K562 (cell line): ENCODE results near the gene SRCIN1. TPM values are rescaled to one million over a fixed set of nuclear protein-coding genes. Genes with fewer than 3 reads are reported as not detected.

ENCODE experiments used
- ATAC-seq: fragments of 200-7000 bp; cut with Tn5 transposase; 3 replicates; pipeline ENCODE4 v1.9.1; 2020; ENCODE audit warnings: moderate library complexity
- BruUV-seq: library from RNA; stranded (reverse); fragments of 400-500 nt; replicated peaks from 2 replicates; lab custom pipeline; 2021; lab: Mats Ljungman, UMichigan
- CTCF ChIA-PET: fragments of 300-600 bp; formaldehyde crosslinking; extraction: SDS; loops from one replicate; lab custom pipeline; 2021; ENCODE audit warnings: low intra/inter-chr PET ratio; lab: Yijun Ruan, JAX
- POLR2A ChIA-PET: fragments of 300-600, 350-650 bp; sonication (Branson Sonifier 250); formaldehyde crosslinking; extraction: SDS; loops from one replicate; lab custom pipeline; 2021; ENCODE audit warnings: antibody characterized with exemption, inconsistent platforms; lab: Yijun Ruan, JAX
- DNase-seq, 4 experiments: peaks; one replicate each; pipeline versions ENCODE4 v3.0.0 to v3.0.0-alpha.2; 2011 to 2018; ENCODE audit warnings: low spot score in 3 of 4, mixed read lengths in 3 of 4; ENCODE audit errors: extremely low read depth in 1 of 4
- FAIRE-seq: peaks from 2 replicates; lab custom pipeline; 2011; peaks lifted over from hg19 to GRCh38; lab: Jason Lieb, UNC
- H2AFZ ChIP-seq: 2 replicates; pipeline ENCODE4 v1.6.0; 2011; ENCODE audit warnings: low read depth, low read length, control low read depth, inconsistent platforms
- H3K27ac ChIP-seq: fragments of 200-600 bp; 3 replicates; pipeline ENCODE4 v1.8.0; 2011; ENCODE audit warnings: low read depth, mild to moderate bottlenecking, control low read depth, inconsistent platforms, low read length, moderate library complexity, mixed read lengths; ENCODE audit errors: extremely low read depth
- H3K27me3 ChIP-seq, 2 experiments: fragments of 300-600 bp in 1 of 2; 2 replicates in 1 of 2; 3 replicates in 1 of 2; pipeline versions ENCODE4 v1.6.0 to v1.8.0; 2011; ENCODE audit warnings: inconsistent platforms in 2 of 2, low read length in 2 of 2, mild to moderate bottlenecking in 1 of 2, mixed read lengths in 1 of 2, moderate library complexity in 1 of 2; ENCODE audit not compliant: control insufficient read depth in 2 of 2, insufficient read depth in 2 of 2
- H3K36me3 ChIP-seq: fragments of 300-600 bp; 3 replicates; pipeline ENCODE4 v1.8.0; 2011; ENCODE audit warnings: mild to moderate bottlenecking, low read length, inconsistent platforms; ENCODE audit not compliant: control insufficient read depth, insufficient read depth
- H3K4me1 ChIP-seq, 2 experiments: fragments of 200-600 bp in 1 of 2; replicated peaks in 1 of 2; 2 replicates in 1 of 2; 3 replicates in 1 of 2; pipeline versions ENCODE4 v1.5.1 to v1.8.0; 2011; ENCODE audit warnings: inconsistent platforms in 2 of 2, low read length in 2 of 2, mild to moderate bottlenecking in 1 of 2, mixed read lengths in 1 of 2, moderate library complexity in 1 of 2; ENCODE audit not compliant: control insufficient read depth in 2 of 2, insufficient read depth in 2 of 2
- H3K4me2 ChIP-seq: 2 replicates; pipeline ENCODE4 v1.6.1; 2011; ENCODE audit warnings: low read length, control low read depth, inconsistent platforms, mixed read lengths; ENCODE audit not compliant: insufficient read depth
- H3K4me3 ChIP-seq: fragments of 200-600 bp; sonication (generic), shearing (Covaris generic); 2 replicates; pipeline ENCODE4 v1.5.1; 2016; ENCODE audit warnings: control low read depth, inconsistent platforms
- H3K79me2 ChIP-seq: fragments of 200-600 bp; 3 replicates; pipeline ENCODE4 v1.8.0; 2011; ENCODE audit warnings: low read length, inconsistent platforms; ENCODE audit not compliant: control insufficient read depth, insufficient read depth
- H3K9ac ChIP-seq, 2 experiments: 2 replicates each; pipeline versions ENCODE4 v1.6.0 to v1.6.1; 2011; ENCODE audit warnings: low read depth in 2 of 2, low read length in 2 of 2, control low read depth in 1 of 2, inconsistent platforms in 1 of 2, mild to moderate bottlenecking in 1 of 2, mixed read lengths in 1 of 2; ENCODE audit not compliant: insufficient read depth in 1 of 2
- H3K9me1 ChIP-seq: one replicate; pipeline ENCODE4 v1.6.0; 2011; ENCODE audit warnings: inconsistent platforms, mild to moderate bottlenecking, low read length, moderate library complexity; ENCODE audit not compliant: control insufficient read depth, insufficient read depth
- H3K9me3 ChIP-seq: replicated peaks from 2 replicates; pipeline ENCODE4 v1.5.1; 2011; ENCODE audit warnings: low read depth, low read length, inconsistent platforms; ENCODE audit not compliant: control insufficient read depth, insufficient read depth
- H4K20me1 ChIP-seq: replicated peaks from 2 replicates; pipeline ENCODE4 v1.6.1; 2011; ENCODE audit warnings: low read length, inconsistent platforms, mixed read lengths; ENCODE audit not compliant: control insufficient read depth, insufficient read depth
- ARID2 ChIP-seq: fragments of 450-650 bp; IDR thresholded peaks from 2 replicates; pipeline ENCODE4 v1.6.1; 2017; ENCODE audit warnings: antibody characterized with exemption, mild to moderate bottlenecking
- CREB1 ChIP-seq, 2 experiments: sonication (generic) in 1 of 2; formaldehyde crosslinking in 1 of 2; IDR thresholded peaks; 2 replicates each; pipeline versions ENCODE4 v1.6.1 to v1.8.0; 2012 to 2022; ENCODE audit warnings: inconsistent platforms in 1 of 2, mild to moderate bottlenecking in 1 of 2, missing genetic modification reagents in 1 of 2, moderate library complexity in 1 of 2
- KDM1A ChIP-seq, 2 experiments: fragments of 450-650 bp; IDR thresholded peaks; 2 replicates each; pipeline ENCODE4 v1.6.1; 2016; ENCODE audit warnings: mild to moderate bottlenecking in 2 of 2
- MYNN ChIP-seq, 2 experiments: sonication (generic); formaldehyde crosslinking in 1 of 2; IDR thresholded peaks; 2 replicates each; pipeline versions ENCODE4 v1.5.0 to v1.6.1; 2016 to 2020; ENCODE audit warnings: antibody characterized with exemption in 1 of 2, missing genetic modification reagents in 1 of 2
- SMARCE1 ChIP-seq: fragments of 450-650 bp; IDR thresholded peaks from 2 replicates; pipeline ENCODE4 v1.7.1; 2016; ENCODE audit warnings: mild to moderate bottlenecking
- TCF3 ChIP-seq: sonication (generic); formaldehyde crosslinking; IDR thresholded peaks from 2 replicates; pipeline ENCODE4 v1.4.0; 2020; ENCODE audit warnings: mild to moderate bottlenecking, missing genetic modification reagents
- ZNF695 ChIP-seq: fragments of 450-650 bp; formaldehyde crosslinking; IDR thresholded peaks from 2 replicates; pipeline ENCODE4 v1.4.0; 2020; ENCODE audit warnings: mild to moderate bottlenecking, moderate library complexity
- WGBS: fragments of 100-300 bp; shearing (Covaris generic); methylation state at CpG from one replicate; pipeline ENCODE4 v1.1.6; 2016; ENCODE audit warnings: low coverage, mixed read lengths; ENCODE audit not compliant: insufficient coverage; ENCODE audit errors: missing lambda C conversion rate; 5-methylcytosine and 5-hydroxymethylcytosine counted together
- in situ Hi-C: fragments of 300-500 bp; cut with MboI; formaldehyde crosslinking; loops from 4 replicates; pipeline ENCODE4 v1.15.0; 2018; ENCODE audit warnings: inconsistent platforms, mixed read lengths
- intact Hi-C: fragments of 100-400 bp; cut with micrococcal nuclease; formaldehyde crosslinking; loops from 2 replicates; pipeline ENCODE4 v1.14.2; 2022
- polyA plus RNA-seq, 8 experiments: library from polyadenylated mRNA; depleted of rRNA in 4 of 8; stranded (reverse) in 5 of 8; unstranded in 3 of 8; fragments of >200 nt; fragmentation: Nextera tagmentation in 2 of 8; fragmentation: Illumina TruSeq in 1 of 8; extraction: Ambion mirVana in 2 of 8; extraction: Trizol in 1 of 8; gene quantifications; 2 replicates each; pipeline versions ENCODE4 v1.2.1 to v1.2.3, GENCODE V29; 2011 to 2014; ENCODE audit warnings: inconsistent platforms in 1 of 8, missing spikeins in 1 of 8
- total RNA-seq, 7 experiments: library from RNA; depleted of rRNA in 6 of 7; stranded (reverse); fragments of >200 nt in 6 of 7; fragmentation: Illumina TruSeq in 2 of 7; extraction: Trizol in 2 of 7; gene quantifications; 2 replicates each; pipeline versions ENCODE4 v1.2.1 to v1.2.3, GENCODE V29; 2011 to 2021; ENCODE audit warnings: low replicate concordance in 1 of 7
- TF ChIP-seq, protein P1 (sequence below): IDR thresholded peaks from 2 replicates; pipeline ENCODE4 v1.6.1; 2011; ENCODE audit warnings: borderline replicate concordance, low read depth, mild to moderate bottlenecking, moderate library complexity, low read length; ENCODE audit not compliant: insufficient read depth, poor library complexity, severe bottlenecking
- TF ChIP-seq, protein P2 (sequence below), 3 experiments: fragments of 200-800 bp in 1 of 3; sonication (Bioruptor generic) in 1 of 3; sonication (generic) in 1 of 3; formaldehyde crosslinking in 1 of 3; IDR thresholded peaks; 2 replicates each; pipeline versions ENCODE4 v1.6.1 to v1.8.0; 2016 to 2022; ENCODE audit warnings: mild to moderate bottlenecking in 2 of 3, missing compliant biosample characterization in 2 of 3, missing genetic modification characterization in 2 of 3, missing genetic modification reagents in 1 of 3
- TF ChIP-seq, protein P3 (sequence below), 2 experiments: fragments of 450-650 bp; IDR thresholded peaks; 2 replicates each; pipeline ENCODE4 v1.6.1; 2018; ENCODE audit warnings: mild to moderate bottlenecking in 2 of 2, low read depth in 1 of 2; ENCODE audit not compliant: partially characterized antibody in 2 of 2

SRCIN1 gene
- total and polyA plus RNA-seq, 9 of the 15 experiments (the other 6 are each of a cell fraction or from before 2014, with no cell fraction given): 0.09 to 0.33 (median 0.13) TPM; not detected in 6

DNA sequence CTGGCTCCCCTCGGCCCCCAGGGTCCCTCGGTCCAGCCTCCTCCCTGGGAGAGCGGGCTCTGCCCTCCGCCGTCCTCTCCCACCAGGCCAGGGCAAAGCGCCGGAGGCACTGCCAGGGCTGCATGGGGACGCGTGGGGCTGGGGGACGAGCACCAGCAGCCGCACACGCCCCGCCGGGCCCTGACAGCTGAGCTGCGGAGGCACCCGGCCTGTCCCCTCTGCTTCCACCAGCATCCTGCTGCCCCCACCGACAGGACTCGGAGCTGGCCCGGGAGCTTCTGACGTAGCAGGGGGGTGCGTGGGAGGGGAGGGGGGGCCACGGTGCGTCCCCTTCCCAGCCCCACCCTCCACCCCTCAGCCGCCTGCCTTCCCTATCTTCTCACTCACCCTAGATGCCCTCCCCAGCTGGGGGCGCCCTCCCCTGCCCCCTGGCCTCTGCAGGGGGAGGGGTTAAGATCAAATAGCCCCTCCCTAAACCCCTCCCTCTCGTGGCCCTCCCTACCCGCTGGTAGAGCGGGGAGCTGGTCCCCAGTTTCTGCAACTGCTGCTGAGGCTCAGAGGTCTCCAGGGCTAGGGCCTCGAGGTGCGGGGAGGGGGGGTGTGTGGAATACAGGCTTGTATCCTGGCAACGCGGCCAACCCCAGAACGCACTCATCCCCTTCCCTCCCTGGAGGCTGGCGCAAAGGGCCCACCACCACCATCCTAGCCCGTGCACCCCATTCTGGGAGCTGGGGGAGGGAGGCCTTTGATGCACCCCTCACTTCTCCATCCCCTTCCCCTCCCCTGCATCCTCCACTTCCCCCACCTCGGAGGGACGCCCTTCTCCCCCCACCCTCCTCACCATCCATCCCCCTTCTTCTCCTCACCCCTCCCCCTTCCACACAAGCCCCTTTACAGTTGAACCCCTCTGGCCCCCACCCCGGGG lies 1.0 kb downstream of the SRCIN1 start:
- WGBS: 6% methylated on average over 12 of the region's 38 CpGs
- no peak overlapping the region for H2AFZ ChIP-seq
- no peaks in the 10 kb centered on the region for H3K36me3 ChIP-seq
- no peaks in the 10 kb centered on the region for H3K9me3 ChIP-seq
- FAIRE-seq: no peak
- H3K27me3 ChIP-seq: peaks cover 0 to 27% of the 10 kb centered on the region in 2 experiments; a peak in 3 of 5 replicates
- no TSS peak for BruUV-seq
- H3K4me2 ChIP-seq: 0 out of 2 replicates have a peak overlapping the region, but pooled peaks have one; percentile 11
- no peaks in the 10 kb centered on the region for H3K9me1 ChIP-seq
- ChIA-PET POLR2A (interaction anchor here (1.4 kb wide), 1 partner anchor 12 kb away, joined by 3 read pairs; no protein-coding TSS in a partner anchor), CTCF (interaction anchor here (0.6 to 1.1 kb wide), 2 partner anchors 18 to 46 kb away, joined by 3 to 4 read pairs; no protein-coding TSS in a partner anchor)
- peak; percentile 77 to 87 (median 84) for DNase-seq
- 0 out of 2 replicates have a peak, but pooled peaks cover 13% of the 10 kb centered on the region for H4K20me1 ChIP-seq
- no peak overlapping the region for H3K27ac ChIP-seq
- in situ Hi-C loops: no loop called here
- H3K79me2 ChIP-seq: no peaks in the 10 kb centered on the region
- H3K9ac ChIP-seq: peak overlapping the region in 1 of 2 experiments; percentile 45; a peak in 1 of 4 replicates
- H3K4me3 ChIP-seq: peak overlapping the region; percentile 68
- ATAC-seq: peak; percentile 69
- intact Hi-C loops: loop anchor here (5.0 kb wide), 1 partner anchor 47 kb away; no protein-coding TSS in a partner anchor
- H3K4me1 ChIP-seq: peaks cover 11 to 52% of the 10 kb centered on the region in 2 experiments
- TF ChIP-seq, protein P1, sequence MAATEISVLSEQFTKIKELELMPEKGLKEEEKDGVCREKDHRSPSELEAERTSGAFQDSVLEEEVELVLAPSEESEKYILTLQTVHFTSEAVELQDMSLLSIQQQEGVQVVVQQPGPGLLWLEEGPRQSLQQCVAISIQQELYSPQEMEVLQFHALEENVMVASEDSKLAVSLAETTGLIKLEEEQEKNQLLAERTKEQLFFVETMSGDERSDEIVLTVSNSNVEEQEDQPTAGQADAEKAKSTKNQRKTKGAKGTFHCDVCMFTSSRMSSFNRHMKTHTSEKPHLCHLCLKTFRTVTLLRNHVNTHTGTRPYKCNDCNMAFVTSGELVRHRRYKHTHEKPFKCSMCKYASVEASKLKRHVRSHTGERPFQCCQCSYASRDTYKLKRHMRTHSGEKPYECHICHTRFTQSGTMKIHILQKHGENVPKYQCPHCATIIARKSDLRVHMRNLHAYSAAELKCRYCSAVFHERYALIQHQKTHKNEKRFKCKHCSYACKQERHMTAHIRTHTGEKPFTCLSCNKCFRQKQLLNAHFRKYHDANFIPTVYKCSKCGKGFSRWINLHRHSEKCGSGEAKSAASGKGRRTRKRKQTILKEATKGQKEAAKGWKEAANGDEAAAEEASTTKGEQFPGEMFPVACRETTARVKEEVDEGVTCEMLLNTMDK: peak; percentile 42
- peak; percentile 50; the same call in 1 of the 2 replicates for TF ChIP-seq CREB1 (IDR thresholded peaks at IDR 0.05)
- TF ChIP-seq CREB1 (CRISPR knock-in tag; IDR thresholded peaks at IDR 0.05): no peak; the same call in 1 of the 2 replicates
- TF ChIP-seq, protein P2, sequence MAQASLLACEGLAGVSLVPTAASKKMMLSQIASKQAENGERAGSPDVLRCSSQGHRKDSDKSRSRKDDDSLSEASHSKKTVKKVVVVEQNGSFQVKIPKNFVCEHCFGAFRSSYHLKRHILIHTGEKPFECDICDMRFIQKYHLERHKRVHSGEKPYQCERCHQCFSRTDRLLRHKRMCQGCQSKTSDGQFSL (CRISPR knock-in tag; IDR thresholded peaks at IDR 0.05): peak; percentile 60; the same call in 1 of the 2 replicates
- TF ChIP-seq, protein P2 (tag; IDR thresholded peaks at IDR 0.05): peak in 1 of 2 experiments; percentile 53; a peak in 1 of 4 replicates
- no peak for TF ChIP-seq ZNF695 (CRISPR knock-in tag)
- TF ChIP-seq ARID2: no peak
- no peak for TF ChIP-seq TCF3 (CRISPR knock-in tag)
- TF ChIP-seq, protein P3, sequence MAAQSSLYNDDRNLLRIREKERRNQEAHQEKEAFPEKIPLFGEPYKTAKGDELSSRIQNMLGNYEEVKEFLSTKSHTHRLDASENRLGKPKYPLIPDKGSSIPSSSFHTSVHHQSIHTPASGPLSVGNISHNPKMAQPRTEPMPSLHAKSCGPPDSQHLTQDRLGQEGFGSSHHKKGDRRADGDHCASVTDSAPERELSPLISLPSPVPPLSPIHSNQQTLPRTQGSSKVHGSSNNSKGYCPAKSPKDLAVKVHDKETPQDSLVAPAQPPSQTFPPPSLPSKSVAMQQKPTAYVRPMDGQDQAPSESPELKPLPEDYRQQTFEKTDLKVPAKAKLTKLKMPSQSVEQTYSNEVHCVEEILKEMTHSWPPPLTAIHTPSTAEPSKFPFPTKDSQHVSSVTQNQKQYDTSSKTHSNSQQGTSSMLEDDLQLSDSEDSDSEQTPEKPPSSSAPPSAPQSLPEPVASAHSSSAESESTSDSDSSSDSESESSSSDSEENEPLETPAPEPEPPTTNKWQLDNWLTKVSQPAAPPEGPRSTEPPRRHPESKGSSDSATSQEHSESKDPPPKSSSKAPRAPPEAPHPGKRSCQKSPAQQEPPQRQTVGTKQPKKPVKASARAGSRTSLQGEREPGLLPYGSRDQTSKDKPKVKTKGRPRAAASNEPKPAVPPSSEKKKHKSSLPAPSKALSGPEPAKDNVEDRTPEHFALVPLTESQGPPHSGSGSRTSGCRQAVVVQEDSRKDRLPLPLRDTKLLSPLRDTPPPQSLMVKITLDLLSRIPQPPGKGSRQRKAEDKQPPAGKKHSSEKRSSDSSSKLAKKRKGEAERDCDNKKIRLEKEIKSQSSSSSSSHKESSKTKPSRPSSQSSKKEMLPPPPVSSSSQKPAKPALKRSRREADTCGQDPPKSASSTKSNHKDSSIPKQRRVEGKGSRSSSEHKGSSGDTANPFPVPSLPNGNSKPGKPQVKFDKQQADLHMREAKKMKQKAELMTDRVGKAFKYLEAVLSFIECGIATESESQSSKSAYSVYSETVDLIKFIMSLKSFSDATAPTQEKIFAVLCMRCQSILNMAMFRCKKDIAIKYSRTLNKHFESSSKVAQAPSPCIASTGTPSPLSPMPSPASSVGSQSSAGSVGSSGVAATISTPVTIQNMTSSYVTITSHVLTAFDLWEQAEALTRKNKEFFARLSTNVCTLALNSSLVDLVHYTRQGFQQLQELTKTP (IDR thresholded peaks at IDR 0.05; ENCODE audit: low read depth in 1 of 2, partially characterized antibody in 2 of 2): no peak
- no peak for TF ChIP-seq SMARCE1
- TF ChIP-seq MYNN (IDR thresholded peaks at IDR 0.05): no peak
- no peak for TF ChIP-seq MYNN (CRISPR knock-in tag; IDR thresholded peaks at IDR 0.05)
- TF ChIP-seq KDM1A (IDR thresholded peaks at IDR 0.05): peak in 1 of 2 experiments; percentile 62; a peak in 1 of 4 replicates
